H1 (cell line): ENCODE measurements around the gene BLNK. TPM values are rescaled to one million over a fixed set of nuclear protein-coding genes. Genes with fewer than 3 reads are reported as not detected.

Experiments used
- BCL11A ChIP-seq, 2 experiments: IDR thresholded peaks; one replicate each; pipeline ENCODE4 v1.6.1; 2011; ENCODE audit warnings: low read depth in 2 of 2, low read length in 2 of 2, mild to moderate bottlenecking in 2 of 2
- FOSL1 ChIP-seq: IDR thresholded peaks from 2 replicates; pipeline ENCODE4 v1.6.1; 2011; ENCODE audit warnings: mild to moderate bottlenecking, low read depth, low read length, moderate library complexity; ENCODE audit not compliant: insufficient read depth
- GABPA ChIP-seq: IDR thresholded peaks from 2 replicates; pipeline ENCODE4 v1.6.1; 2011; ENCODE audit warnings: mild to moderate bottlenecking, low read length, moderate library complexity, borderline replicate concordance; ENCODE audit not compliant: insufficient read depth
- GTF2F1 ChIP-seq: IDR thresholded peaks from 2 replicates; pipeline ENCODE4 v1.6.1; 2012; ENCODE audit warnings: low read depth, low read length, improper control_type of control experiment, borderline replicate concordance
- JUN ChIP-seq: IDR thresholded peaks from 2 replicates; pipeline ENCODE4 v1.6.1; 2011; ENCODE audit warnings: low read depth, mild to moderate bottlenecking, improper control_type of control experiment, low read length
- KDM4A ChIP-seq: IDR thresholded peaks from one replicate; pipeline ENCODE4 v1.7.1; 2012; ENCODE audit warnings: low read depth, mild to moderate bottlenecking, moderate library complexity, low read length, inconsistent platforms; ENCODE audit not compliant: severe bottlenecking
- MAFK ChIP-seq: IDR thresholded peaks from 2 replicates; pipeline ENCODE4 v1.6.1; 2012; ENCODE audit warnings: low read depth, mild to moderate bottlenecking, improper control_type of control experiment, low read length
- NANOG ChIP-seq: IDR thresholded peaks from 2 replicates; pipeline ENCODE4 v1.6.1; 2011; ENCODE audit warnings: low read length, low read depth, mild to moderate bottlenecking, inconsistent platforms; ENCODE audit not compliant: insufficient read depth, poor library complexity, severe bottlenecking
- NRF1 ChIP-seq: IDR thresholded peaks from 2 replicates; pipeline ENCODE4 v1.6.1; 2011; ENCODE audit warnings: mild to moderate bottlenecking, low read depth, low read length, improper control_type of control experiment
- POU5F1 ChIP-seq: IDR thresholded peaks from 2 replicates; pipeline ENCODE4 v1.6.1; 2011; ENCODE audit warnings: low read depth, mild to moderate bottlenecking, low read length, moderate library complexity
- RFX5 ChIP-seq: IDR thresholded peaks from 2 replicates; pipeline ENCODE4 v1.6.1; 2011; ENCODE audit warnings: low read depth, low read length, improper control_type of control experiment, borderline replicate concordance
- RXRA ChIP-seq: IDR thresholded peaks from 2 replicates; pipeline ENCODE4 v1.6.1; 2011; ENCODE audit warnings: low read depth, mild to moderate bottlenecking, low read length, moderate library complexity; ENCODE audit not compliant: insufficient read depth
- SIX5 ChIP-seq: IDR thresholded peaks from 2 replicates; pipeline ENCODE4 v1.6.1; 2011; ENCODE audit warnings: mild to moderate bottlenecking, low read depth, low read length
- SP1 ChIP-seq: IDR thresholded peaks from 2 replicates; pipeline ENCODE4 v1.6.1; 2011; ENCODE audit warnings: low read depth, low read length
- SP2 ChIP-seq: IDR thresholded peaks from 2 replicates; pipeline ENCODE4 v1.6.1; 2012; ENCODE audit warnings: mild to moderate bottlenecking, low read length, inconsistent platforms
- TAF7 ChIP-seq: optimal IDR thresholded peaks from 2 replicates; pipeline ENCODE3; 2011; ENCODE audit warnings: low read depth, mild to moderate bottlenecking, inconsistent platforms, low read length, moderate library complexity, borderline replicate concordance
- TBP ChIP-seq: IDR thresholded peaks from 2 replicates; pipeline ENCODE4 v1.6.1; 2011; ENCODE audit warnings: low read depth, low read length, improper control_type of control experiment
- TCF12 ChIP-seq: IDR thresholded peaks from 2 replicates; pipeline ENCODE4 v1.6.1; 2011; ENCODE audit warnings: low read depth, mild to moderate bottlenecking, low read length
- ZNF274 ChIP-seq: IDR thresholded peaks from 2 replicates; pipeline ENCODE4 v1.7.0; 2012; ENCODE audit warnings: low read length, borderline replicate concordance; ENCODE audit errors: extremely low read depth
- polyA plus RNA-seq, 7 experiments: library from polyadenylated mRNA; depleted of rRNA in 3 of 7; stranded (reverse) in 5 of 7; unstranded in 2 of 7; fragments of >200 nt in 5 of 7; fragments of 200-250 nt in 2 of 7; gene quantifications; 1 replicate in 5 of 7; 2 replicates in 1 of 7; 4 replicates in 1 of 7; pipeline versions ENCODE4 v1.2.1 to v1.2.3, GENCODE V29; 2011 to 2013; ENCODE audit warnings: missing spikeins in 2 of 7, mixed read lengths in 2 of 7
- total RNA-seq: library from RNA; stranded (reverse); fragmentation: NEBNext Ultra II Directional; extraction: Animal tissue kit (Norgen Biotek cat#: 25700); gene quantifications from 2 replicates; pipeline ENCODE4 v1.2.1, GENCODE V29; 2021
- TF ChIP-seq, protein P1 (sequence below): IDR thresholded peaks from 2 replicates; pipeline ENCODE4 v1.6.1; 2012; ENCODE audit warnings: inconsistent platforms
- TF ChIP-seq, protein P2 (sequence below), 3 experiments: IDR thresholded peaks; 1 replicate in 2 of 3; 2 replicates in 1 of 3; pipeline versions ENCODE4 v1.5.1 to v1.6.1; 2011; ENCODE audit warnings: low read length in 3 of 3, mild to moderate bottlenecking in 3 of 3, inconsistent platforms in 2 of 3, low read depth in 1 of 3, moderate library complexity in 1 of 3; ENCODE audit not compliant: insufficient read depth in 1 of 3; ENCODE audit errors: control extremely low read depth in 1 of 3
- TF ChIP-seq, protein P3 (sequence below): IDR thresholded peaks from 2 replicates; pipeline ENCODE4 v1.6.1; 2012; ENCODE audit warnings: inconsistent platforms

The BLNK gene
- total and polyA plus RNA-seq, 2 of the 8 experiments (the other 6 are each of a cell fraction or from before 2014, with no cell fraction given): not detected

- TF ChIP-seq KDM4A (no peak), MAFK (peak; percentile 12; the same call in 1 of the 2 replicates), NANOG (no peak), TCF12 (no peak), NRF1 (no peak), GABPA (peak; percentile 48; the same call in 1 of the 2 replicates), POU5F1 (no peak), BCL11A (IDR thresholded peaks at IDR 0.05; ENCODE audit: low read depth in 2 of 2, low read length in 2 of 2) (no peak), TAF7 (no peak), GTF2F1 (no peak; the same call in 1 of the 2 replicates), JUN (no peak), SP1 (no peak), RXRA (no peak), TBP (no peak), FOSL1 (peak; percentile 81; the same call in 1 of the 2 replicates), RFX5 (no peak), SIX5 (no peak), SP2 (no peak), ZNF274 (no peak)
- TF ChIP-seq, protein P1, sequence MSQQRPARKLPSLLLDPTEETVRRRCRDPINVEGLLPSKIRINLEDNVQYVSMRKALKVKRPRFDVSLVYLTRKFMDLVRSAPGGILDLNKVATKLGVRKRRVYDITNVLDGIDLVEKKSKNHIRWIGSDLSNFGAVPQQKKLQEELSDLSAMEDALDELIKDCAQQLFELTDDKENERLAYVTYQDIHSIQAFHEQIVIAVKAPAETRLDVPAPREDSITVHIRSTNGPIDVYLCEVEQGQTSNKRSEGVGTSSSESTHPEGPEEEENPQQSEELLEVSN: no peak
- TF ChIP-seq, protein P2, sequence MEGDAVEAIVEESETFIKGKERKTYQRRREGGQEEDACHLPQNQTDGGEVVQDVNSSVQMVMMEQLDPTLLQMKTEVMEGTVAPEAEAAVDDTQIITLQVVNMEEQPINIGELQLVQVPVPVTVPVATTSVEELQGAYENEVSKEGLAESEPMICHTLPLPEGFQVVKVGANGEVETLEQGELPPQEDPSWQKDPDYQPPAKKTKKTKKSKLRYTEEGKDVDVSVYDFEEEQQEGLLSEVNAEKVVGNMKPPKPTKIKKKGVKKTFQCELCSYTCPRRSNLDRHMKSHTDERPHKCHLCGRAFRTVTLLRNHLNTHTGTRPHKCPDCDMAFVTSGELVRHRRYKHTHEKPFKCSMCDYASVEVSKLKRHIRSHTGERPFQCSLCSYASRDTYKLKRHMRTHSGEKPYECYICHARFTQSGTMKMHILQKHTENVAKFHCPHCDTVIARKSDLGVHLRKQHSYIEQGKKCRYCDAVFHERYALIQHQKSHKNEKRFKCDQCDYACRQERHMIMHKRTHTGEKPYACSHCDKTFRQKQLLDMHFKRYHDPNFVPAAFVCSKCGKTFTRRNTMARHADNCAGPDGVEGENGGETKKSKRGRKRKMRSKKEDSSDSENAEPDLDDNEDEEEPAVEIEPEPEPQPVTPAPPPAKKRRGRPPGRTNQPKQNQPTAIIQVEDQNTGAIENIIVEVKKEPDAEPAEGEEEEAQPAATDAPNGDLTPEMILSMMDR (IDR thresholded peaks at IDR 0.05; ENCODE audit: control extremely low read depth in 1 of 3, insufficient read depth in 1 of 3, low read depth in 1 of 3, low read length in 3 of 3): peak; percentile 94 to 99 (median 97)
- TF ChIP-seq, protein P3, sequence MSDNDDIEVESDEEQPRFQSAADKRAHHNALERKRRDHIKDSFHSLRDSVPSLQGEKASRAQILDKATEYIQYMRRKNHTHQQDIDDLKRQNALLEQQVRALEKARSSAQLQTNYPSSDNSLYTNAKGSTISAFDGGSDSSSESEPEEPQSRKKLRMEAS: peak; percentile 82
Observed at GRCh38 chr10:96229568-96230030, 41.8 kb downstream of the BLNK start (continued).
